G401 (cell line): ENCODE measurements around the gene ETNPPL. TPM values are rescaled to one million over a fixed set of nuclear protein-coding genes. Genes with fewer than 3 reads are reported as not detected.
"Not testable (repeated sequence)": the region's sequence is repeated elsewhere in the genome, so short reads cannot be mapped to it uniquely, and the experiment has no call there.

Source experiments
- DNase-seq: peaks from one replicate; pipeline ENCODE4 v3.0.0-alpha.2; 2015; ENCODE audit warnings: low spot score
- in situ Hi-C: cut with HindIII; loops from 2 replicates; pipeline ENCODE4 v1.10.0; 2016; ENCODE audit warnings: low sequenced_read_pairs, mixed read lengths
- total RNA-seq: library from RNA; depleted of rRNA; stranded (reverse); fragments of >200 nt; shearing (Covaris generic); gene quantifications from 2 replicates; pipeline ENCODE4 v1.2.3, GENCODE V29; 2014

ETNPPL gene
- total RNA-seq, 1 experiment from 2014 or later = not detected

DNA sequence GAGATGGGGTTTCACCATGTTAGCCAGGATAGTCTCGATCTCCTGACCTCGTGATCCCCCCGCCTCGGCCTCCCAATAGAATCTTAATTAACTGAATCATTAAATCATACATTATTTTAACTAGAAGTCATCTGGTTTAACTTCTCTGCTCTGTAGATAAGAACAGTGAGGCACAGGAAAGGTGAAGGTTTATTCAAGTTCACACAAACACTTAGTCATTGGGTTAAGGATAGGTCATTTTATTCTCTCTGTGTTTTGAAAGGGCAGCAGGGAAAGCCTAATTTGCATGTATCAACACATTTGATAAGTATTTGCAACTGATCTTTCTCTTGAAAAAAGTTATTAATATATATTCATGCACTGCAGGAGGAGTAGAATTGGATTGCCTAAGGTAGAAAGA lies 1.1 kb upstream of the ETNPPL start:
- in situ Hi-C loops = no loop called here
- no peak for DNase-seq

GRCh38 chr4:108763226-108763593 lies 357 bp upstream of the ETNPPL start:
- in situ Hi-C loops = no loop called here
- no peak for DNase-seq

DNA sequence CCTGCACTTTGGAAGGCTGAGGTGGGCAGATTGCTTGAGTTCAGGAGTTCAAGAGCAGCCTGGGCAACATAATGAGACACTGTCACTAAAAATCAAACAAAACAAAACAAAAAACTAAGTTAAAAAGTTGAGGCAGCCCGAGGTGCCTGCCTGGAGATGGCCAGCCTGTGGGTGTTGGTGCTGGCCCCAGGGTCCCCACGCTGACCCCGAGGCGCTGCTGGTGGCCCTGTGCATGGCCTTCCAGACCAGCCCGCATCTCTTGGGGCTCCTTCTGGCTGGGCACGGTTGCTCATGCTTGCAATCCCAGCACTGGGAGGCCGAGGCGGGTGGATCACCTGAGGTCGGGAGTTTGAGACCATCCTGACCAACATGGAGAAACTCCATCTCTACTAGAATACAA lies 4.4 kb downstream of the ETNPPL start:
- in situ Hi-C loops = no loop called here
- no peak for DNase-seq

- DNase-seq = no peak
- in situ Hi-C loops = no loop called here
These were observed 8.5 kb downstream of the ETNPPL start for GRCh38 chr4:108754327-108754726.

DNA sequence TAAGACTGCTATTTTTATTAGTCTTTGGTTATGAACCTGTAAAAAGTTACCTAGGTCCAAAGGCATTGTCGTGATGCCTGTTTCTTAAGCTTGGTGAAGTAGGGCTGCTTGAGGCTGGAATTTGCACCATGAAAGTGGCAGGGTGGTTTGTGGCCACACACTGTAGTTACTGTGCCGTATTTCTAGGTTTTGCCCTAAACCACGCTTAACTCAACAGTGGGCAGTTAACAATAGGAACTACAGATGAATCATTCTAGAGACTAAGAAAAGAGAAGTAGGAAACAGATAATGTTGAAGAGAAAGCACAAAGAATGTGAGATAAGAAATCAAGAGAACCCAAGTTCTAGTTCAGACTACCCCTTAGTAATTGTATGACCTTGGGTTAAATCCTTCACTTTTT lies 11.5 kb downstream of the ETNPPL start:
- in situ Hi-C loops = no loop called here
- no peak for DNase-seq

DNA sequence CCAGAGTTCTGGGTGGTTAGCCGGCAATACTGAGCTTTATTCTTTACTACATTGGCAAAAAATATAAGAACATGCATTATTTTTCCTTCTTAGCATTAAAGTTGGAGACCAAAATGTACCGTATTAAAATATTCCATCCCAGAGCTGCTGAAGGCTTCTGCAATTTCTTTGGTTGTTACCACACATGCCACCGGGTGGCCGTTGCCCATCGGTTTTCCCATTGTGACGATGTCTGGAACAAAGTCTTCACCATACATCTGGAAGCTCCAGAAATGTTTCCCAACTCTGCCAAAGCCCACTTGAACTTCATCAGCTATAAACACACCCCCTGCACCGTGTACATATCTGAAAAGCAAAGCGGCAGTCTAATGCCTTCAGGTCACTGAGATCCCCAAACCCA lies 13.7 kb downstream of the ETNPPL start:
- in situ Hi-C loops = no loop called here
- DNase-seq = no peak

DNA sequence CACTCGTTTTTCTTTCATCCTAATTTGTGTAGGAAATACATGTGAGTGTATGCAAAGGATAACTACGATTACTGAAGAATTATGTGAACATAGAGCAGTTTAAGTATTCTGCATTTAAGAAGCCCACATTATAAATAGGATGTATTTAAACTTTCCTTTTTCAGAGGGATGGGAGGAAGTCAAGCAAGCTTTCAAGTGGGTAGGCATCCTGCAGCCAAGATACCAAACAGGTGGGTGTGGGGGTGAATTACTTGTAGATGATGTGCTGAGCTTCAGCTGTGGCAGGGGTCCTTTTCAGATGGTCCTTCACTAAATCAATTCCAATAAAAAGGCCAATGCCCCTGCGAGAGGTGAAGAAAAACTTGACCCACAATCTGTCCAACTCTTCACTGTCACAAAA lies 16.3 kb downstream of the ETNPPL start:
- in situ Hi-C loops = no loop called here
- DNase-seq = no peak

DNA sequence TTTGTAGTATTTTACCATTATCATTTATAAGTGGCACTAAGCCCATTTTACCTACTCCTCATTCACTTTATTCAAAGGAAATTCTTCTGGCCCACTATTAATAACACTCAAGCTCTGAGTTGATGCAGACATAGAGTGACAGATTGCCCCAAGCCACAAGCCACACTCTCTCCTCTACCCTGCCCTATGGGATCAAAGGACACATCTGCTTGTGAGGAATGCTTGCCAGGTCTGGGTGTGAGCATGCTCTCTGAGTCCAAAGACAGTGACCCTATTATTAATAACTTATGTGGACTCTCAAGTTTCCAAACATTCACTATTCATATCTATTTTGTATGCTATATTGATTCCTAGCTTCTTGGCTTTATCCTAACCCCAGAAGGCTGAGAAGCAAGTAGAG lies 18.5 kb downstream of the ETNPPL start:
- no peak for DNase-seq

DNA sequence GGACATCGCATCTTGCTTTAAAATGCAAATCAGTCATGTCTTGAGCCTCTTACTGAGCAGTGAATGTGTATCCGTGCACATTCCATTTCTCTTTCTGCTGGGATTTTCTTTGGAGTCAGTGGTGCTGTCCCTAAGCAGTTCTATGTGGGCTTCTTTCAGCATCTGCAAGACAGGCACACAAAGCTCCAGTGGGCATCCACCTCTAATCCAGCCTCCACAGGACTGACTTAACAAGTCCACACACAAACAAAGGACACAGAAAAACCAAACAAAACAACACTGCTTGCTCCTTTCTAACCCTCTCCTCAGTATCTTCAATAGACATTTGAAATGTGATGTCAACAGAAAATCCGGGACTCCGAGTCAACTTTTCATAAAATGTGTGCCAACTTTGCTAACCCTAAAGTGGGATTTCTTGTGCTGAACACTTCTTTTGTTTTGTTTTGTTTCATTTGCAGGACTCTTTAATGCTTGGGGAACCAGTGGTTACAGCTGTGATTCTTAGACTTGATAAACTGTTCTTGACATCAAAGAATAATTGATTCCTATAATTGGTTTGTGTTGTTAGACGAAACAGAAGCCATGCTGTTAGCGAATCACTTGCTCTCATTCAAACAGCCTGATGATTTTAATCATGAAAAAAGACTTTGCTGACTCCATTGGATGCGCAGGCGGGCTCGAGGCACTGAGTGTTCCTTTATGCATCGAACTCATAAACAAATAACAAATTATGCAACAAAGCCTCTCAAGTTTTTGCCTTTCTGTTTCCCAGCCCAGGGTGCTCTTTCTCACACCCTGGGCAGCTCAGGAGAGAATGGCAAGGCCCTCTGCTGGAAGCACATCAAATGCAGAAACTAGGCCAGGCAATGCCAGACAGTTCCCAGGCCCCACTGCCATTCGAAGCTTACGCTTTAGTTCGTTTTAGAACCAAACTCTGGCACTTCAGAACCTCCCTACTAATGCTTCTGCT lies 20.1 kb downstream of the ETNPPL start:
- in situ Hi-C loops = no loop called here
- peak; percentile 24 for DNase-seq

More for the DNA sequence above, 18.5 kb downstream of the ETNPPL start:
- in situ Hi-C loops = no loop called here

- in situ Hi-C loops = no loop called here
These were observed 24.7 kb downstream of the ETNPPL start for GRCh38 chr4:108738003-108738706.

DNA sequence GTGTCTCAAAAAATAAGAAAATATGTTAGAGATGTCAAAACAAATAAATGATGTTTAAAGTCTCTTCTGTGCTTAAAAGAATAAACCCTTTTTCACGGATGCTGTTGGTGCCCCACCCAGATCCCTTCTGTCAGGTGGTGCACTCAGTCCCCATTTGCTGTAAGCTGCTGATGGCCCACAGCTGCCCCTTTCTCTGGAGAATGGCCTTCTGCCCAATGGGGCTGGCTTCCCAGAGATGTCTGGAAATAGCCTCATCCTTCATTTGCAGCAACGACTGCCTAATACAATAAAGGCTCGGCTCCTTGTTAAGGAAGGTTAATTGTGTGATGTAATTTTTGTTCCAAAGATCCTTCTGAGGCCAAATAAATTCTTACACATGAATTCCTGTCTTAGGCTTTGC lies 31.8 kb downstream of the ETNPPL start:
- in situ Hi-C loops = no loop called here
- no peak for DNase-seq

More at GRCh38 chr4:108738003-108738706, 24.7 kb downstream of the ETNPPL start:
- DNase-seq = no peak

GRCh38 chr4:108730579-108730978 lies 32.3 kb downstream of the ETNPPL start:
- in situ Hi-C loops = no loop called here
- no peak for DNase-seq

- DNase-seq = no peak
- in situ Hi-C loops = no loop called here
These were observed 33.1 kb downstream of the ETNPPL start for GRCh38 chr4:108729731-108730130.

DNA sequence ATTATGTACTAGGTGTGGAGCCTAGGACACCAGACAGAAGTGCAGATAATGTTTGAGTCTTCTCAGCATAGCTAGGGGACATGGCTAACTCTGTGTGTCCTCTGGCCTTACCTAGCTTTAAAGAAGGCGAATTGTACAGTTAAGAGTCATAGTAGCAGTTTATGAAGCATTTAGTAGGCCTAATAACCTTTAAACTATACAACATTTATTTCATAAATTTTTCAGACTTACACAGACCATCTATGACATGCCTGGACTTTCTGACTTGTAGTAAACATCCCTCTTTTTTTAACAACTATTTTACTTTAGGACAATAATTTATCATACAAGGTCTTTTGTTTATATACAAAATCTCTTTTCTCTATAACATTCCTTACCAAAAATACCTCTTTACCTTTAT lies 37.4 kb downstream of the ETNPPL start:
- in situ Hi-C loops = no loop called here
- DNase-seq = no peak

DNA sequence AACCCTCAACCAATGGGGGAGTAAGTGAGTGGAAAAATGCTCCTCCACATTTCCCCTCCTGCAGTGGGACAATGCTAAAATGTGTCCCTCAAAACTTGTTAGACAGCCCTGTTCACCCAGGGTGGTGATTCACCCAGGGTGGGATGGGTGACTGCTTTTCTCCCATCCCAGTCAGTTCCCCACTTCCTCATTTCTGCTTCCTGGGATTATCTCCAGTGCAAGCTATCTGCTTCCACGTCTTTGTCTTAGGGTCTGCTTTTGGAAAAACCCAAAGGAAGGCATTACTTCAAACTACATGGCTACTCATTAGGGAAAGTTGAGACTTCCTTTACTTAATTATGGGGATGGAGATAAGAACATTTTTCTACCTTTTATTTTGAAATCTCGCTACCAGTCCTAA lies 45.5 kb downstream of the ETNPPL start:
- in situ Hi-C loops = no loop called here
- no peak for DNase-seq

- in situ Hi-C loops = no loop called here
- no peak for DNase-seq
These were observed 46.5 kb downstream of the ETNPPL start for GRCh38 chr4:108716340-108716739.

- in situ Hi-C loops = no loop called here
- no peak for DNase-seq
These were observed 48.0 kb downstream of the ETNPPL start for GRCh38 chr4:108714880-108715279.

DNA sequence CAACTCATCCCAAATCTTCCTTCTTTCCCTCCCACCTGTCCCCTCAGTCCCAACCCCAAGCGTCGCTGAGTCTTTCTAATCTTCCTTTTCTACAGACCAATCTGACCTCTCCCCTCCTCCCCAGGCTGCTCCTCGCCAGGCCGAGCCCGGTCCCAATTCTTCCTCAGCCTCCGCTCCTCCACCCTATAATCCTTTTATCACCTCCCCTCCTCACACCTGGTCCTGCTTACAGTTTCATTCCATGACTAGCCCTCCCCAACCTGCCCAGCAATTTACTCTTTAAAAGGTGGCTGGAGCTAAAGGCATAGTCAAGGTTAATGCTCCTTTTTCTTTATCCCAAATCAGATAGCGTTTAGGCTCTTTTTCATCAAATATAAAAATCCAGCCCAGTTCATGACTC lies 52.3 kb downstream of the ETNPPL start:
- DNase-seq, in situ Hi-C loops: not testable (repeated sequence)

GRCh38 chr4:108709722-108710121 lies 53.1 kb downstream of the ETNPPL start:
- DNase-seq = no peak
- in situ Hi-C loops = no loop called here

DNA sequence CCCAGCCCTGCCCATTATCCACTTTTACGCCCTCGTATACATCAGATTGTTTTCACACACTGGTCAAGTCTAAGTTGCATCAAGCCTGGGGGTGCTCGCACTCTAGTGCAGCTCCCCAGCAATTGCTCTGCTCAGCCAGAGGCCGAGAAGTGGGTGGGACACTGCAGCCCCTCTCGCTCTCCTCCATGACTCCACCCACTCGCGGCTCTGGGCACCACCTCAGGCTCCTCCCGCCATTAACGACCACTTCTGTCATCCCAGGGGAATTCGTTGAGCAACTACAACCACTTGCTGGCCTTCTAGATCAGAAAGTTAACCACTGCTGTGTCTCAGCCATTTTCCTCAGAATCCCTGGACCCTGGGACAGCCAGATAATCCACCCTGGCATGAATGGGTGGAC lies 53.6 kb downstream of the ETNPPL start:
- in situ Hi-C loops = no loop called here
- no peak for DNase-seq
